ENCODE measurements around the gene SUPT5H. TPM values are rescaled to one million over a fixed set of nuclear protein-coding genes. Genes with fewer than 3 reads are reported as not detected.

SUPT5H gene
- total and polyA plus RNA-seq, 2 of the 13 experiments (the other 11 are each of a cell fraction or from before 2014, with no cell fraction given): 48.2 to 51.7 TPM

- BruUV-seq (replicated peaks): no TSS peak
- Histone ChIP-seq H3K9ac (ENCODE audit: insufficient read depth, low read depth, low read length) (peak overlapping the region; percentile 23; the same call in 1 of the 2 replicates), H3K4me1 (ENCODE audit: insufficient read depth, low read length) (peaks cover 66% of the 10 kb centered on the region), H3K27ac (ENCODE audit: extremely low read length, insufficient read depth, low read length) (peak overlapping the region; percentile 58), H2AFZ (ENCODE audit: low read length) (no peak overlapping the region), H4K20me1 (ENCODE audit: insufficient read depth, low read length) (peaks cover 29% of the 10 kb centered on the region), H3K27me3 (ENCODE audit: control insufficient read depth in 1 of 2, insufficient read depth in 2 of 2, low read length in 2 of 2) (no peaks in the 10 kb centered on the region; a peak in 1 of 5 replicates), H3K4me2 (ENCODE audit: low read depth, low read length) (peak overlapping the region; percentile 28; the same call in 1 of the 2 replicates), H3K9me3 (ENCODE audit: low read length) (no peaks in the 10 kb centered on the region), H3K79me2 (ENCODE audit: insufficient read depth, low read length) (peaks cover 24% of the 10 kb centered on the region), H3K4me3 (replicated peaks in 1 of 3; ENCODE audit: insufficient read depth in 1 of 3, low read depth in 2 of 3, low read length in 3 of 3) (no peak overlapping the region), H3K36me3 (replicated peaks in 1 of 2; ENCODE audit: control insufficient read depth in 1 of 2, insufficient read depth in 2 of 2, low read length in 2 of 2) (peaks cover 11 to 26% of the 10 kb centered on the region in 2 experiments)
- ChIA-PET CTCF (ENCODE audit: low intra/inter-chr PET ratio, low total read pairs) (no interaction called here), POLR2A (interaction anchor here (1.5 to 3.8 kb wide), 5 partner anchors 15 to 33 kb away, joined by 4 to 31 read pairs (median 12); partner anchors contain the start of gene SUPT5H)
- intact Hi-C loops (cut with micrococcal nuclease; ENCODE audit: unreplicated experiment) (no loop called here), in situ Hi-C loops (cut with HindIII; ENCODE audit: extremely low pct_ligation_motif_present, low pct_unique_long_range_greater_than_20kb) (no loop called here)
- WGBS (ENCODE audit: low lambda C conversion rate): 52% methylated on average over 22 of the region's 25 CpGs
- ATAC-seq (peak; percentile 4; the same call in 2 of the 3 replicates), DNase-seq (ENCODE audit: low spot score) (peak; percentile 71), FAIRE-seq (no peak)
- TF ChIP-seq MAX (IDR thresholded peaks at IDR 0.05) (peak; percentile 47; the same call in 1 of the 2 replicates), AGO2 (optimal IDR thresholded peaks at IDR 0.05; ENCODE audit: low read depth, low read length) (peak; percentile 75), ZNF567 (CRISPR knock-in tag; IDR thresholded peaks at IDR 0.05; ENCODE audit: borderline replicate concordance) (no peak), ZHX2 (IDR thresholded peaks at IDR 0.05; ENCODE audit: low read depth) (peak; percentile 77; the same call in 1 of the 2 replicates), ZHX2 (CRISPR knock-in tag; IDR thresholded peaks at IDR 0.05; ENCODE audit: borderline replicate concordance) (no peak), ZNF318 (CRISPR knock-in tag; IDR thresholded peaks at IDR 0.05) (no peak), MAFF (IDR thresholded peaks at IDR 0.05; ENCODE audit: low read depth, low read length) (0 out of 2 replicates have a peak, but pooled peaks have one; percentile 26)
These were observed 14.4 kb upstream of the SUPT5H start for GRCh38 chr19:39430675-39431593.
